PC-3 (cell line): Measurements from ENCODE around the gene TLCD4. TPM values are rescaled to one million over a fixed set of nuclear protein-coding genes. Genes with fewer than 3 reads are reported as not detected.
A peak's percentile ranks its signal among the peaks of the same experiment; 100 is the strongest.
"Not testable (repeated sequence)": the region's sequence is repeated elsewhere in the genome, so short reads cannot be mapped to it uniquely, and the experiment has no call there.

Experiments used
- ATAC-seq: fragments of 200-7000 bp; cut with Tn5 transposase; 2 replicates; pipeline ENCODE4 v1.9.1; 2020; ENCODE audit warnings: mild to moderate bottlenecking, moderate library complexity
- BruUV-seq: library from RNA; stranded (reverse); fragments of 400-500 nt; replicated peaks from 2 replicates; lab custom pipeline; 2021; lab: Mats Ljungman, UMichigan
- CTCF ChIA-PET: fragments of 300-600 bp; sonication (Branson Sonifier 250); formaldehyde crosslinking; loops from one replicate; lab custom pipeline; 2022; ENCODE audit warnings: antibody characterized with exemption; lab: Charles Lee
- POLR2A ChIA-PET: fragments of 300-600 bp; sonication (Branson Sonifier 250); formaldehyde crosslinking; loops from one replicate; lab custom pipeline; 2022; ENCODE audit warnings: antibody characterized with exemption; ENCODE audit not compliant: unreplicated experiment; lab: Charles Lee
- DNase-seq: peaks from one replicate; pipeline ENCODE4 v3.0.0-alpha.2; 2015
- H2AFZ ChIP-seq: fragments of 300-600 bp; sonication (generic); 2 replicates; pipeline ENCODE4 v1.6.0; 2016; ENCODE audit warnings: antibody characterized with exemption, low read length
- H3F3A ChIP-seq: fragments of 300-600 bp; sonication (generic); one replicate; pipeline ENCODE4 v1.6.0; 2017; ENCODE audit warnings: antibody characterized with exemption, low read length, control low read depth, mild to moderate bottlenecking; ENCODE audit not compliant: unreplicated experiment
- H3K27ac ChIP-seq: fragments of 300-600 bp; sonication (generic); 2 replicates; pipeline ENCODE4 v1.5.1; 2016; ENCODE audit warnings: mild to moderate bottlenecking, low read length
- H3K27me3 ChIP-seq: fragments of 300-600 bp; sonication (generic); 2 replicates; pipeline ENCODE4 v1.6.1; 2016; ENCODE audit warnings: low read length, mixed read lengths
- H3K36me3 ChIP-seq: fragments of 300-600 bp; sonication (generic); 2 replicates; pipeline ENCODE4 v1.6.1; 2016; ENCODE audit warnings: low read depth, mixed run types, low read length, mixed read lengths
- H3K4me1 ChIP-seq: fragments of 300-600 bp; sonication (generic); 2 replicates; pipeline ENCODE4 v1.5.1; 2016; ENCODE audit warnings: low read length; ENCODE audit not compliant: insufficient read depth
- H3K4me2 ChIP-seq: fragments of 300-600 bp; sonication (generic); 2 replicates; pipeline ENCODE4 v1.6.0; 2016; ENCODE audit warnings: low read length
- H3K4me3 ChIP-seq: fragments of 300-600 bp; sonication (generic); 2 replicates; pipeline ENCODE4 v1.5.1; 2016; ENCODE audit warnings: mild to moderate bottlenecking, low read length, mixed read lengths
- H3K79me2 ChIP-seq: fragments of 300-600 bp; sonication (generic); 2 replicates; pipeline ENCODE4 v1.6.1; 2017; ENCODE audit warnings: low read length, mixed read lengths
- H3K9ac ChIP-seq: fragments of 300-600 bp; sonication (generic); 2 replicates; pipeline ENCODE4 v1.6.0; 2016; ENCODE audit warnings: mild to moderate bottlenecking, low read length
- H3K9me2 ChIP-seq: fragments of 300-600 bp; sonication (generic); replicated peaks from 2 replicates; pipeline ENCODE4 v1.6.1; 2016; ENCODE audit warnings: mixed run types, low read length, mixed read lengths
- H3K9me3 ChIP-seq: fragments of 300-600 bp; sonication (generic); 2 replicates; pipeline ENCODE4 v1.6.1; 2016; ENCODE audit warnings: low read length, mixed read lengths
- H4K20me1 ChIP-seq: fragments of 300-600 bp; sonication (generic); 2 replicates; pipeline ENCODE4 v1.6.1; 2016; ENCODE audit warnings: low read length, mixed read lengths
- CTCF ChIP-seq: fragments of 300-600 bp; sonication (generic); conservative IDR thresholded peaks from 2 replicates; pipeline ENCODE4 v1.5.1; 2017; ENCODE audit warnings: antibody characterized with exemption, low read depth, mild to moderate bottlenecking, low read length
- EZH2 ChIP-seq: fragments of 300-600 bp; sonication (generic); IDR thresholded peaks from one replicate; pipeline ENCODE4 v1.6.1; 2017; ENCODE audit warnings: antibody characterized with exemption, mild to moderate bottlenecking, low read length; ENCODE audit not compliant: unreplicated experiment
- EZH2phosphoT487 ChIP-seq: fragments of 300-600 bp; sonication (generic); IDR thresholded peaks from 2 replicates; pipeline ENCODE4 v1.6.1; 2018; ENCODE audit warnings: mild to moderate bottlenecking, antibody characterized with exemption, low read length, borderline replicate concordance
- intact Hi-C: fragments of 100-400 bp; cut with micrococcal nuclease; formaldehyde crosslinking; loops from 2 replicates; pipeline ENCODE4 v1.9.0; 2023
- total RNA-seq: library from RNA; depleted of rRNA; stranded (reverse); fragments of >200 nt; gene quantifications from 2 replicates; pipeline ENCODE4 v1.2.3, GENCODE V29; 2014

TLCD4 gene
- total RNA-seq, 1 experiment from 2014 or later: 8.3 TPM

GRCh38 chr1:95086949-95087533 lies 30.1 kb upstream of the TLCD4 start:
- Histone ChIP-seq H3K9me2 (no peaks in the 10 kb centered on the region), H3K27ac (no peak overlapping the region), H3K36me3 (no peaks in the 10 kb centered on the region), H3K4me1 (peaks cover 34% of the 10 kb centered on the region), H3K79me2 (no peaks in the 10 kb centered on the region), H3K9me3 (no peaks in the 10 kb centered on the region), H4K20me1 (no peaks in the 10 kb centered on the region), H3F3A (no peaks in the 10 kb centered on the region), H3K9ac (no peak overlapping the region), H2AFZ (no peak overlapping the region), H3K4me3 (no peak overlapping the region), H3K4me2 (peak overlapping the region; percentile 17), H3K27me3 (no peaks in the 10 kb centered on the region)
- intact Hi-C loops: no loop called here
- ChIA-PET CTCF (no interaction called here), POLR2A (no interaction called here)
- peak; percentile 33 for ATAC-seq
- BruUV-seq: no TSS peak
- DNase-seq: peak; percentile 89
- TF ChIP-seq EZH2 (no peak), CTCF (no peak), EZH2phosphoT487 (no peak)

DNA sequence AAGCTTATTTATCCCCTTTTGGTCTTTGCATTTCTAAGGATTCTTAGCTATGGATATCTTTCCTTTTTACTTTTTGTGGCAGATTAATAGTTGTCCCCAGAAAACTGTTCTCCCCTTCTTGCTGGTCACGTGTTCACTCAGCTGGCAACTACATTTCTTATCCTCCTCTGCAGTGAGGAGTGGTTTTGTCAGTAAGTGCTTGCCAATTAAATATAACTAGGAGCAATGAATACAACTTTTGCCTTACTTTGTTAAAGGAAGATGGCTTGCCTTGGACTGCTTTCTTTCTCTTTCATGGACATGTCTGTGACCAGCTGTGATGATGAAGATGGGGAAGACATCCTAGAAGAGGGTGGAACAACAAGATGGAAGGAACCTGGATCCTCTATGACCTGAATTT lies 28.9 kb upstream of the TLCD4 start:
- Histone ChIP-seq H3K27me3 (no peaks in the 10 kb centered on the region), H4K20me1 (no peaks in the 10 kb centered on the region), H3K9ac (no peak overlapping the region), H3F3A (no peaks in the 10 kb centered on the region), H3K36me3 (no peaks in the 10 kb centered on the region), H3K9me2 (no peaks in the 10 kb centered on the region), H3K4me1 (peaks cover 34% of the 10 kb centered on the region), H3K9me3 (no peaks in the 10 kb centered on the region), H3K79me2 (no peaks in the 10 kb centered on the region), H3K4me2 (no peak overlapping the region), H3K4me3 (no peak overlapping the region), H3K27ac (no peak overlapping the region), H2AFZ (0 out of 2 replicates have a peak overlapping the region, but pooled peaks have one; percentile 4)
- intact Hi-C loops: no loop called here
- TF ChIP-seq EZH2phosphoT487 (no peak), EZH2 (no peak), CTCF (no peak)
- ChIA-PET POLR2A (no interaction called here), CTCF (no interaction called here)
- no peak for DNase-seq
- BruUV-seq: no TSS peak
- ATAC-seq: no peak

- Histone ChIP-seq H3K36me3 (no peaks in the 10 kb centered on the region), H3K4me1 (peaks cover 20% of the 10 kb centered on the region), H3K79me2 (no peaks in the 10 kb centered on the region), H3K9me2 (no peaks in the 10 kb centered on the region), H3K9me3 (no peaks in the 10 kb centered on the region), H4K20me1 (no peaks in the 10 kb centered on the region), H3K9ac (no peak overlapping the region), H2AFZ (no peak overlapping the region), H3K4me2 (no peak overlapping the region), H3K27ac (no peak overlapping the region), H3K27me3 (no peaks in the 10 kb centered on the region), H3F3A (no peaks in the 10 kb centered on the region), H3K4me3 (no peak overlapping the region)
- TF ChIP-seq EZH2phosphoT487 (no peak), EZH2 (no peak), CTCF (no peak)
- POLR2A ChIA-PET: no interaction called here
- BruUV-seq: no TSS peak
- CTCF ChIA-PET: no interaction called here
- intact Hi-C loops: no loop called here
- DNase-seq (no peak), ATAC-seq (no peak)
These were observed 27.4 kb upstream of the TLCD4 start for GRCh38 chr1:95089650-95090287.

DNA sequence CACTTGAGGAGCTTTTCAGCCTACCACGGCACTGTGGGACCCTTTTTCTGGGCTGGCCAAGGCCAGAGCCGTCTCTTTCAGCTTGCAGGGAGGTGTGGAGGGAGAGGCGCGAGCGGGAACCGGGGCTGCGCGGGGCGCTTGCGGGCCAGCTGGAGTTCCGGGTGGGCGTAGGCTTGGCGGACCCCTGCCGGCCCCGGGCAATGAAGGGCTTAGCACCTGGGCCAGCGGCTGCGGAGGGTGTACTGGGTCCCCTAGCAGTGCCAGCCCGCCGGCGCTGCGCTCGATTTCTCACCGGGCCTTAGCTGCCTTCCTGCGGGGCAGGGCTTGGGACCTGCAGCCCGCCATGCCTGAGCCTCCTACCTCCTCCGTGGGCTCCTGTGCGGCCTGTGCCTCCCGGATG lies 25.9 kb upstream of the TLCD4 start:
- H3K79me2 ChIP-seq, H3K9me3 ChIP-seq, H3K4me2 ChIP-seq, H3K9me2 ChIP-seq, H3K4me3 ChIP-seq, H3K27ac ChIP-seq, DNase-seq, ATAC-seq, H4K20me1 ChIP-seq, H2AFZ ChIP-seq, CTCF ChIA-PET, intact Hi-C loops, H3K9ac ChIP-seq, POLR2A ChIA-PET, H3K36me3 ChIP-seq, H3F3A ChIP-seq, BruUV-seq, H3K27me3 ChIP-seq: not testable (repeated sequence)
- H3K4me1 ChIP-seq: peaks cover 26% of the 10 kb centered on the region
